SU-DHL-6 (cell line): ENCODE results near the gene DMD.

Source experiments
- H2AFZ ChIP-seq: fragments of 200-600 bp; sonication (generic); 2 replicates; pipeline ENCODE4 v1.6.1; 2014; ENCODE audit warnings: low read depth, mild to moderate bottlenecking, moderate library complexity, mixed read lengths, antibody characterized with exemption, low read length; ENCODE audit not compliant: severe bottlenecking
- H3F3A ChIP-seq: fragments of 200-600 bp; shearing (Covaris generic); 2 replicates; pipeline ENCODE4 v1.6.0; 2016; ENCODE audit warnings: antibody characterized with exemption, mild to moderate bottlenecking; ENCODE audit not compliant: insufficient read depth
- H3K27ac ChIP-seq: fragments of 200-600 bp; sonication (generic); 2 replicates; pipeline ENCODE4 v1.5.1; 2016; ENCODE audit warnings: low read depth, mild to moderate bottlenecking, low read length, moderate library complexity, mixed read lengths
- H3K27me3 ChIP-seq: fragments of 200-600 bp; sonication (generic), shearing (Covaris generic); 2 replicates; pipeline ENCODE4 v1.6.0; 2014; ENCODE audit warnings: mild to moderate bottlenecking, low read length
- H3K36me3 ChIP-seq: fragments of 200-600 bp; sonication (generic); 2 replicates; pipeline ENCODE4 v1.6.1; 2014; ENCODE audit warnings: mild to moderate bottlenecking, low read length, mixed read lengths
- H3K4me2 ChIP-seq: fragments of 300-600, 200-600 bp; shearing (Covaris generic), sonication (generic); 2 replicates; pipeline ENCODE4 v1.6.0; 2014; ENCODE audit warnings: low read length, low read depth, mild to moderate bottlenecking; ENCODE audit not compliant: poor library complexity, severe bottlenecking
- H3K4me3 ChIP-seq: fragments of 200-600 bp; sonication (generic); 2 replicates; pipeline ENCODE4 v1.5.1; 2014; ENCODE audit warnings: antibody characterized with exemption, low read length, mild to moderate bottlenecking, mixed read lengths; ENCODE audit not compliant: insufficient read depth, poor library complexity, severe bottlenecking
- H3K79me2 ChIP-seq: fragments of 200-600 bp; sonication (generic); 2 replicates; pipeline ENCODE4 v1.6.1; 2014; ENCODE audit warnings: mild to moderate bottlenecking, low read length, moderate library complexity; ENCODE audit not compliant: insufficient read depth
- H3K9ac ChIP-seq: fragments of 200-600 bp; sonication (generic); 2 replicates; pipeline ENCODE4 v1.7.0; 2014; ENCODE audit warnings: mild to moderate bottlenecking, low read length
- H3K9me2 ChIP-seq: fragments of 200-600 bp; sonication (generic); replicated peaks from 2 replicates; pipeline ENCODE4 v1.6.1; 2014; ENCODE audit warnings: low read length; ENCODE audit not compliant: insufficient read depth
- H3K9me3 ChIP-seq: fragments of 200-600 bp; sonication (generic); 2 replicates; pipeline ENCODE4 v1.6.1; 2014; ENCODE audit warnings: low read length, mixed read lengths; ENCODE audit not compliant: insufficient read depth
- H4K20me1 ChIP-seq: fragments of 200-600 bp; sonication (generic); 2 replicates; pipeline ENCODE4 v1.6.1; 2014; ENCODE audit warnings: low read depth, mild to moderate bottlenecking, antibody characterized with exemption, low read length, moderate library complexity, mixed read lengths
- EZH2phosphoT487 ChIP-seq: fragments of 200-600 bp; sonication (generic), shearing (Covaris generic); conservative IDR thresholded peaks from 2 replicates; pipeline ENCODE4 v1.6.1; 2018; ENCODE audit warnings: mild to moderate bottlenecking, antibody characterized with exemption, low read length, moderate library complexity, mixed read lengths
- TF ChIP-seq, protein P1 (sequence below): fragments of 200-600 bp; sonication (generic); IDR thresholded peaks from one replicate; pipeline ENCODE4 v1.5.1; 2017; ENCODE audit warnings: antibody characterized with exemption, mild to moderate bottlenecking, low read length, moderate library complexity; ENCODE audit not compliant: insufficient read depth, poor library complexity, severe bottlenecking

DMD gene

DNA sequence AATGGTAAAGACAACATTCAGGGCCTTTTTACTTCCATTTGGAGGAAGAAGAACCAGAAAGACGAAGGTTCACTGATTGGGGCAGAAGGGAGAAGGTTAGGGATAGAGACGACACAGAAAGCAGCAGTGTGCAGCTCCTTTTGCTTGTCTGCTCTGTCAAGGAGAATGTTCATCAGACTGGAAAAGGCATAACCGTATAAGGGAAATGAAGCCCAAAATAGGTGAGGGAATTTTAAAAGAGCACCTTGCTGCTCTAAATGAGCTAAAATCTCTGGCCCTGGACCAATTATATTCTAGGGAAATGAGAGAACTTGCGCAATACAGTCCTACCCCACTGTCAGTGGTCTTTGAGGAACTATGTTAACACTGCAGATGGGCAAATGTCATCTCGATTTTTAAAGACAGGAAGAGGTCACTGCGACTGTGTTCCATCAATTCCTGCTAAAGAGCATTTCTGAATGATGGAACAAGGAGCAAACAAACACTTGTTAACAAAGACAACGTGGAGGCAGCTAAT lies 1229.7 kb downstream of the DMD start:
- Histone ChIP-seq H2AFZ (no peak overlapping the region), H3K4me3 (no peak overlapping the region), H3K9me2 (no peaks in the 10 kb centered on the region), H3K4me2 (no peak overlapping the region), H3K36me3 (no peaks in the 10 kb centered on the region), H3K27ac (no peak overlapping the region), H4K20me1 (no peaks in the 10 kb centered on the region), H3K79me2 (no peaks in the 10 kb centered on the region), H3K9me3 (no peaks in the 10 kb centered on the region), H3K9ac (no peak overlapping the region), H3F3A (no peaks in the 10 kb centered on the region), H3K27me3 (no peaks in the 10 kb centered on the region)
- TF ChIP-seq EZH2phosphoT487: no peak
- TF ChIP-seq, protein P1, sequence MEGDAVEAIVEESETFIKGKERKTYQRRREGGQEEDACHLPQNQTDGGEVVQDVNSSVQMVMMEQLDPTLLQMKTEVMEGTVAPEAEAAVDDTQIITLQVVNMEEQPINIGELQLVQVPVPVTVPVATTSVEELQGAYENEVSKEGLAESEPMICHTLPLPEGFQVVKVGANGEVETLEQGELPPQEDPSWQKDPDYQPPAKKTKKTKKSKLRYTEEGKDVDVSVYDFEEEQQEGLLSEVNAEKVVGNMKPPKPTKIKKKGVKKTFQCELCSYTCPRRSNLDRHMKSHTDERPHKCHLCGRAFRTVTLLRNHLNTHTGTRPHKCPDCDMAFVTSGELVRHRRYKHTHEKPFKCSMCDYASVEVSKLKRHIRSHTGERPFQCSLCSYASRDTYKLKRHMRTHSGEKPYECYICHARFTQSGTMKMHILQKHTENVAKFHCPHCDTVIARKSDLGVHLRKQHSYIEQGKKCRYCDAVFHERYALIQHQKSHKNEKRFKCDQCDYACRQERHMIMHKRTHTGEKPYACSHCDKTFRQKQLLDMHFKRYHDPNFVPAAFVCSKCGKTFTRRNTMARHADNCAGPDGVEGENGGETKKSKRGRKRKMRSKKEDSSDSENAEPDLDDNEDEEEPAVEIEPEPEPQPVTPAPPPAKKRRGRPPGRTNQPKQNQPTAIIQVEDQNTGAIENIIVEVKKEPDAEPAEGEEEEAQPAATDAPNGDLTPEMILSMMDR: no peak

DNA sequence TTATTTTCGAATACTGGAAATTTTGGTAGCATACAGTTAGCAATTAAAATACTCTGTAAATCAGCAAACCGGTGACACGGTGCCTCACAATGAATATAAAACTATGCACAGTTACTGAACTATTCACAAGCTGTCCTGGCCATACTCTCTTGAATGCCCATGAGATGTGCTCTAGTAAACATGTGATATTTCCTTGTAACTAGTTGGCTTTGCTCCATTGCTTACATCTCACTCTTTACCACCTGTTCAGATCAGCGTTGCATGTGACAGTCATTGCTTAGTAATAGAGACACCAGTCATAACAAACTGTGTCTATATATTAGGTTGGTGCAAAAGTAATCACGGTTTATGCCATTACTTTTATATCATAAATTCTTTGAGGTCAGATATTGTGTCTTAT lies 1241.6 kb downstream of the DMD start:
- Histone ChIP-seq H3K27ac (no peak overlapping the region), H3F3A (no peaks in the 10 kb centered on the region), H3K9ac (no peak overlapping the region), H4K20me1 (no peaks in the 10 kb centered on the region), H3K4me3 (no peak overlapping the region), H3K9me2 (no peaks in the 10 kb centered on the region), H3K9me3 (no peaks in the 10 kb centered on the region), H3K79me2 (no peaks in the 10 kb centered on the region), H3K27me3 (no peaks in the 10 kb centered on the region), H3K4me2 (no peak overlapping the region), H2AFZ (no peak overlapping the region), H3K36me3 (no peaks in the 10 kb centered on the region)
- no peak for TF ChIP-seq EZH2phosphoT487
- TF ChIP-seq, protein P1: no peak

DNA sequence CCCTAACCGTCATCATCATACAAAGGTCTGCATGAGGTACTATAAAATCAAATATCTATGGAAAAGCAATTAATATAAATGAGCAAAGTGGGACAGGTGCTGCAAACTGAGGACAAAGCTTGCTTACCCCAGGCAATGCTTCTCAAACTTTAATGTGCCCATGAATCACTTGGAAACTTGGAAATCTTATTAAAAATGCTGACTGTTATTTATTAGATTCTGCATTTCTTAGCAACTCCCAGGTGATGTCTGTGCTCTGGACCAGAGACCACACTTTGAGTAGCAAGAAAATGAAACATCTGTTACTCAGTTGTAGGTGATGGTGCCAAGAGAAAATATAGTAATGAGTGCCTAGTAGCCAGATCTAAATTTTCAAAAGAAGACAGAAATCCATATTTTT lies 1249.1 kb downstream of the DMD start:
- no peak overlapping the region for H3K4me3 ChIP-seq
- H3K27me3 ChIP-seq: no peaks in the 10 kb centered on the region
- no peaks in the 10 kb centered on the region for H3K36me3 ChIP-seq
- H3K79me2 ChIP-seq: no peaks in the 10 kb centered on the region
- H3K9me3 ChIP-seq: no peaks in the 10 kb centered on the region
- H3K9me2 ChIP-seq: no peaks in the 10 kb centered on the region
- no peaks in the 10 kb centered on the region for H3F3A ChIP-seq
- no peak overlapping the region for H3K9ac ChIP-seq
- no peak for TF ChIP-seq EZH2phosphoT487
- TF ChIP-seq, protein P1: no peak
- H2AFZ ChIP-seq: no peak overlapping the region
- no peak overlapping the region for H3K4me2 ChIP-seq
- no peak overlapping the region for H3K27ac ChIP-seq
- no peaks in the 10 kb centered on the region for H4K20me1 ChIP-seq
